H9 (cell line): ENCODE measurements around the gene RSBN1L. TPM values are rescaled to one million over a fixed set of nuclear protein-coding genes. Genes with fewer than 3 reads are reported as not detected.
A peak's percentile ranks its signal among the peaks of the same experiment; 100 is the strongest.

Source experiments
- DNase-seq: peaks from one replicate; pipeline ENCODE4 v3.0.0-alpha.2; 2017
- H2AFZ ChIP-seq: one replicate; pipeline ENCODE4 v1.6.1; 2013; ENCODE audit warnings: mild to moderate bottlenecking, low read length, control low read depth, moderate library complexity
- H2AK5ac ChIP-seq: 2 replicates; pipeline ENCODE4 v1.6.1; 2013; ENCODE audit warnings: low read length, control low read depth, mixed read lengths; ENCODE audit not compliant: insufficient read length
- H2BK120ac ChIP-seq: one replicate; pipeline ENCODE4 v1.6.1; 2013; ENCODE audit warnings: low read depth, mild to moderate bottlenecking, low read length, control low read depth, inconsistent platforms; ENCODE audit not compliant: poor library complexity, severe bottlenecking
- H2BK12ac ChIP-seq: 2 replicates; pipeline ENCODE4 v1.6.1; 2013; ENCODE audit warnings: low read length, control low read depth, mixed read lengths, low read depth; ENCODE audit not compliant: insufficient read length
- H2BK15ac ChIP-seq: 2 replicates; pipeline ENCODE4 v1.6.1; 2013; ENCODE audit warnings: low read depth, low read length, control low read depth
- H2BK20ac ChIP-seq: one replicate; pipeline ENCODE4 v1.6.1; 2013; ENCODE audit warnings: low read depth, mild to moderate bottlenecking, low read length, control low read depth, inconsistent platforms; ENCODE audit not compliant: poor library complexity, severe bottlenecking
- H2BK5ac ChIP-seq: 2 replicates; pipeline ENCODE4 v1.6.1; 2013; ENCODE audit warnings: low read length, control low read depth, mixed read lengths; ENCODE audit not compliant: insufficient read length
- H3K14ac ChIP-seq: 2 replicates; pipeline ENCODE4 v1.6.1; 2013; ENCODE audit warnings: low read length, control low read depth; ENCODE audit not compliant: insufficient read depth
- H3K18ac ChIP-seq: 2 replicates; pipeline ENCODE4 v1.6.1; 2013; ENCODE audit warnings: low read depth, mild to moderate bottlenecking, mixed read lengths, low read length, control low read depth; ENCODE audit not compliant: insufficient read length
- H3K23ac ChIP-seq: 2 replicates; pipeline ENCODE4 v1.6.1; 2013; ENCODE audit warnings: low read length, control low read depth, mixed read lengths, low read depth; ENCODE audit not compliant: insufficient read length
- H3K23me2 ChIP-seq: 2 replicates; pipeline ENCODE4 v1.6.1; 2013; ENCODE audit warnings: low read depth, mild to moderate bottlenecking, mixed read lengths, low read length, control low read depth; ENCODE audit not compliant: insufficient read length, poor library complexity, severe bottlenecking
- H3K27ac ChIP-seq: 2 replicates; pipeline ENCODE4 v1.5.1; 2013; ENCODE audit warnings: low read length, control low read depth, mixed read lengths, low read depth; ENCODE audit not compliant: insufficient read length
- H3K27me3 ChIP-seq: 2 replicates; pipeline ENCODE4 v1.6.1; 2013; ENCODE audit warnings: low read length, control low read depth, inconsistent platforms; ENCODE audit not compliant: insufficient read depth
- H3K4ac ChIP-seq: 2 replicates; pipeline ENCODE4 v1.6.1; 2013; ENCODE audit warnings: low read depth, mild to moderate bottlenecking, control low read depth, inconsistent platforms, low read length, moderate library complexity
- H3K4me1 ChIP-seq: 2 replicates; pipeline ENCODE4 v1.6.1; 2013; ENCODE audit warnings: low read length, control low read depth, inconsistent platforms; ENCODE audit not compliant: insufficient read depth
- H3K4me2 ChIP-seq: 2 replicates; pipeline ENCODE4 v1.6.1; 2013; ENCODE audit warnings: low read length, control low read depth, mixed read lengths; ENCODE audit not compliant: insufficient read length, insufficient read depth
- H3K56ac ChIP-seq: 2 replicates; pipeline ENCODE4 v1.6.1; 2013; ENCODE audit warnings: low read depth, mild to moderate bottlenecking, mixed read lengths, low read length, control low read depth; ENCODE audit not compliant: insufficient read length
- H3K79me1 ChIP-seq: 2 replicates; pipeline ENCODE4 v1.6.1; 2013; ENCODE audit warnings: low read depth, mild to moderate bottlenecking, moderate library complexity, low read length, control low read depth, inconsistent platforms; ENCODE audit not compliant: insufficient read depth, poor library complexity, severe bottlenecking
- H3K79me2 ChIP-seq: 2 replicates; pipeline ENCODE4 v1.6.1; 2013; ENCODE audit warnings: low read length, control low read depth, inconsistent platforms; ENCODE audit not compliant: insufficient read depth
- H3K9ac ChIP-seq: 2 replicates; pipeline ENCODE4 v1.6.1; 2013; ENCODE audit warnings: low read length, control low read depth, mixed read lengths; ENCODE audit not compliant: insufficient read length; ENCODE audit errors: extremely low read depth
- H3K9me3 ChIP-seq: one replicate; pipeline ENCODE4 v1.6.1; 2013; ENCODE audit warnings: low read depth, low read length, inconsistent platforms; ENCODE audit not compliant: control insufficient read depth
- H3T11ph ChIP-seq: one replicate; pipeline ENCODE4 v1.6.1; 2013; ENCODE audit warnings: mild to moderate bottlenecking, low read length, control low read depth, inconsistent platforms
- H4K20me1 ChIP-seq: one replicate; pipeline ENCODE4 v1.6.1; 2013; ENCODE audit not compliant: control insufficient read depth, insufficient read length, insufficient read depth
- H4K5ac ChIP-seq: 2 replicates; pipeline ENCODE4 v1.6.1; 2013; ENCODE audit warnings: low read depth, mild to moderate bottlenecking, mixed read lengths, low read length, control low read depth; ENCODE audit not compliant: insufficient read length
- H4K8ac ChIP-seq: replicated peaks from 2 replicates; pipeline ENCODE4 v1.6.1; 2013; ENCODE audit warnings: low read length, control low read depth, mixed read lengths, low read depth; ENCODE audit not compliant: insufficient read length
- H4K91ac ChIP-seq: 2 replicates; pipeline ENCODE4 v1.6.1; 2013; ENCODE audit warnings: low read depth, mild to moderate bottlenecking, moderate library complexity, mixed read lengths, low read length, control low read depth; ENCODE audit not compliant: insufficient read length
- H3K27ac Mint-ChIP-seq, 3 experiments: 2 replicates in 2 of 3; 3 replicates in 1 of 3; pipeline ENCODE4 v1.8.0; 2020 to 2021; ENCODE audit warnings: mixed read lengths in 3 of 3, mild to moderate bottlenecking in 1 of 3, moderate library complexity in 1 of 3
- H3K27me3 Mint-ChIP-seq: 2 replicates; pipeline ENCODE4 v1.8.0; 2021; ENCODE audit warnings: low read depth, mild to moderate bottlenecking, moderate library complexity, mixed read lengths
- H3K36me3 Mint-ChIP-seq, 3 experiments: 2 replicates in 2 of 3; 3 replicates in 1 of 3; pipeline ENCODE4 v1.8.0; 2020 to 2021; ENCODE audit warnings: low read depth in 3 of 3, mixed read lengths in 3 of 3; ENCODE audit not compliant: insufficient read depth in 1 of 3
- H3K4me1 Mint-ChIP-seq, 2 experiments: 2 replicates each; pipeline ENCODE4 v1.8.0; 2020; ENCODE audit warnings: mixed read lengths in 2 of 2
- H3K4me3 Mint-ChIP-seq, 2 experiments: 2 replicates in 1 of 2; 3 replicates in 1 of 2; pipeline ENCODE4 v1.8.0; 2020 to 2021; ENCODE audit warnings: mild to moderate bottlenecking in 2 of 2, mixed read lengths in 2 of 2, moderate library complexity in 1 of 2
- H3K9me3 Mint-ChIP-seq, 2 experiments: 2 replicates in 1 of 2; 3 replicates in 1 of 2; pipeline ENCODE4 v1.8.0; 2020; ENCODE audit warnings: mild to moderate bottlenecking in 2 of 2, mixed read lengths in 2 of 2, moderate library complexity in 1 of 2
- WGBS: extraction: QIAGEN DNeasy Blood & Tissue Kit; methylation state at CpG from one replicate; pipeline ENCODE4 v1.1.7; 2013; ENCODE audit warnings: missing lambda C conversion rate, low lambda C conversion rate, mixed read lengths; ENCODE audit not compliant: insufficient read length; ENCODE audit errors: extremely low coverage; 5-methylcytosine and 5-hydroxymethylcytosine counted together
- total RNA-seq: library from RNA; stranded (reverse); gene quantifications from 2 replicates; pipeline ENCODE4 v1.2.1, GENCODE V29; 2021
- TF ChIP-seq, protein P1 (sequence below): fragments of 200-600 bp; sonication (generic); conservative IDR thresholded peaks from 3 replicates; pipeline ENCODE4 v1.8.0; 2021; ENCODE audit warnings: antibody characterized with exemption, mild to moderate bottlenecking

Gene RSBN1L
- total RNA-seq, 1 experiment from 2014 or later = 20.6 TPM

DNA sequence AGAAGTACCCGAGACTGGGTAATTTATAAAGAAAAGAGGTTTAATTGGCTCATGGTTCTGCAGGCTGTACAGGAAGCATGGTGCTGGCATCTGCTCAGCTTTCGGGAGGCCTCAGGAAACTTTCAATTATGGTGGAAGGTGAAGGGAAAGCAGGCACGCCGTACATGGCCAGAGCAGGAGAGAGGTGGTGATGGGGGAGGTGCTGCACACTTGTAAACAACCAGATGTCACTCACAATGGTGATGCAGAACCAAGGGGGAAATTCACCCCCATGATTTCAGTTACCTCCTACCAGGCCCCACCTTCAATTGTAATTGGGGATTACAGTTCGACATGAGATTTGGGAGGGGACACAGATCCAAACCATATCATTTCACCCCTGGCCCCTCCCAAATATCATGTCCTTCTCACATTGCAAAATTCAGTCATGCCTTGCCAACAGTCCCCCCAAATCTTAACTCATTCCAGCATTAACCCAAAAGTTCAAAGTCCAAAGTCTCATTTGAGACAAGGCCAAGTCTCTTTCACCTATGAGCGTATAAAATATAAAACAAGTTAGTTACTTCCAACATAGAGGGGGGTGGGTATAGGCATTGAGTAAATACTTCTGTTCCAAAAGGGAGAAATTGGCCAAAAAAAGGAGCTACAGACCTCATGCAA lies 50.0 kb downstream of the RSBN1L start:
- WGBS = no CpG with 5 or more reads among the region's 6 CpGs
- no peak overlapping the region for H3K14ac ChIP-seq
- H3K4ac ChIP-seq = no peak overlapping the region
- no peaks in the 10 kb centered on the region for H3K27me3 ChIP-seq
- Mint-ChIP-seq H3K36me3 (peaks cover 6 to 40% (median 30%) of the 10 kb centered on the region in 3 experiments; a peak in 6 of 7 replicates), H3K27me3 (no peaks in the 10 kb centered on the region), H3K4me3 (no peak overlapping the region), H3K27ac (peak overlapping the region in 2 of 3 experiments; percentile 83; a peak in 3 of 7 replicates), H3K9me3 (no peaks in the 10 kb centered on the region), H3K4me1 (peaks cover 2 to 4% of the 10 kb centered on the region in 2 experiments; a peak in 2 of 4 replicates)
- no peak overlapping the region for H4K8ac ChIP-seq
- H2BK120ac ChIP-seq = no peak overlapping the region
- no peaks in the 10 kb centered on the region for H3K9me3 ChIP-seq
- H3T11ph ChIP-seq = no peak overlapping the region
- no peak overlapping the region for H2BK20ac ChIP-seq
- DNase-seq = no peak
- H3K9ac ChIP-seq = no peak overlapping the region
- H3K18ac ChIP-seq = no peak overlapping the region
- H3K56ac ChIP-seq = no peak overlapping the region
- H2AFZ ChIP-seq = no peak overlapping the region
- H3K79me2 ChIP-seq = no peaks in the 10 kb centered on the region
- H3K27ac ChIP-seq = no peak overlapping the region
- TF ChIP-seq, protein P1, sequence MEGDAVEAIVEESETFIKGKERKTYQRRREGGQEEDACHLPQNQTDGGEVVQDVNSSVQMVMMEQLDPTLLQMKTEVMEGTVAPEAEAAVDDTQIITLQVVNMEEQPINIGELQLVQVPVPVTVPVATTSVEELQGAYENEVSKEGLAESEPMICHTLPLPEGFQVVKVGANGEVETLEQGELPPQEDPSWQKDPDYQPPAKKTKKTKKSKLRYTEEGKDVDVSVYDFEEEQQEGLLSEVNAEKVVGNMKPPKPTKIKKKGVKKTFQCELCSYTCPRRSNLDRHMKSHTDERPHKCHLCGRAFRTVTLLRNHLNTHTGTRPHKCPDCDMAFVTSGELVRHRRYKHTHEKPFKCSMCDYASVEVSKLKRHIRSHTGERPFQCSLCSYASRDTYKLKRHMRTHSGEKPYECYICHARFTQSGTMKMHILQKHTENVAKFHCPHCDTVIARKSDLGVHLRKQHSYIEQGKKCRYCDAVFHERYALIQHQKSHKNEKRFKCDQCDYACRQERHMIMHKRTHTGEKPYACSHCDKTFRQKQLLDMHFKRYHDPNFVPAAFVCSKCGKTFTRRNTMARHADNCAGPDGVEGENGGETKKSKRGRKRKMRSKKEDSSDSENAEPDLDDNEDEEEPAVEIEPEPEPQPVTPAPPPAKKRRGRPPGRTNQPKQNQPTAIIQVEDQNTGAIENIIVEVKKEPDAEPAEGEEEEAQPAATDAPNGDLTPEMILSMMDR = no peak
- no peak overlapping the region for H2AK5ac ChIP-seq
- H4K5ac ChIP-seq = no peak overlapping the region
- H3K23me2 ChIP-seq = no peaks in the 10 kb centered on the region
- no peak overlapping the region for H4K91ac ChIP-seq
- no peak overlapping the region for H3K23ac ChIP-seq
- H4K20me1 ChIP-seq = no peaks in the 10 kb centered on the region
- no peak overlapping the region for H3K4me2 ChIP-seq
- no peak overlapping the region for H2BK12ac ChIP-seq
- no peaks in the 10 kb centered on the region for H3K79me1 ChIP-seq
- H2BK15ac ChIP-seq = no peak overlapping the region
- H3K4me1 ChIP-seq = no peaks in the 10 kb centered on the region
- H2BK5ac ChIP-seq = no peak overlapping the region
